Brain microvascular endothelial cell (primary cell): ENCODE results near the gene CALML3.

Experiments
- DNase-seq: peaks from one replicate; pipeline ENCODE4 v3.0.0-alpha.2; 2020
- H3K27ac ChIP-seq: fragments of 250-450 bp; sonication (Bioruptor Pico); 2 replicates; pipeline ENCODE4 v1.5.1; 2020; ENCODE audit warnings: mild to moderate bottlenecking, moderate library complexity
- H3K27me3 ChIP-seq: fragments of 250-450 bp; sonication (Bioruptor Pico); replicated peaks from 2 replicates; pipeline ENCODE4 v1.5.1; 2020; ENCODE audit warnings: mild to moderate bottlenecking
- H3K36me3 ChIP-seq: fragments of 250-450 bp; sonication (Bioruptor Pico); replicated peaks from 2 replicates; pipeline ENCODE4 v1.5.1; 2020; ENCODE audit warnings: mild to moderate bottlenecking
- H3K4me3 ChIP-seq: 2 replicates; pipeline ENCODE4 v1.5.1; 2011; ENCODE audit warnings: low read depth, mild to moderate bottlenecking, control low read depth, low read length, moderate library complexity
- in situ Hi-C: cut with HindIII; loops from 2 replicates; pipeline ENCODE4 v1.10.0; 2017; ENCODE audit warnings: low sequenced_read_pairs, low pct_ligation_motif_present
- TF ChIP-seq, protein P1 (sequence below): IDR thresholded peaks from 2 replicates; pipeline ENCODE4 v1.5.1; 2011; ENCODE audit warnings: low read depth, mild to moderate bottlenecking, moderate library complexity, low read length, control low read depth, inconsistent platforms; ENCODE audit errors: missing control alignments

CALML3 gene

DNA sequence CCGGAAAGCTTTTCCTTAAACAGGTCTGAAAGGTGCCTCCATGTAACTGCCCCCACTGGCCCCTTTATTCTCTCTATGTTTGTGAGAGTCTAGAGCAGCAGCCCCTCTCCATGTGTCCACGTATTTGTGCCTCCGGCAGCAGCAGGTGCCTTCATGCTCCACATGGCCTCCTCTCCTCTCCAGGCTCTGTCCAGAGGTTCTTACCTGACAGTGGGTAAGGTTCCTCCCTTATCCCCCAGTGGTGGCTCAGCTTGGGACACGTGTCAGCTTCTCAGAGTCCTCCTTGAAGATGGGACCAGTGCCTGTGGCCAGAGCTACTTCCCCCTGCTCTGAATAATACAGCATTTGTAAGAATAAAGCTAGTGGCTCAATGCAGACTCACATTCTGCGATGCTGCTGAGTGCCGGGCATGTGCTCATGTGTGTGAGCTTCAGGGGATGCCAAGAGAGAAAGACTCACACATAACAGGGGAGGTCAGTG, 7.9 kb downstream of the CALML3 start:
- in situ Hi-C loops, result no loop called here
- DNase-seq, result no peak
- H3K27ac ChIP-seq, result no peak overlapping the region
- no peaks in the 10 kb centered on the region for H3K27me3 ChIP-seq
- H3K4me3 ChIP-seq, result no peak overlapping the region
- TF ChIP-seq, protein P1, sequence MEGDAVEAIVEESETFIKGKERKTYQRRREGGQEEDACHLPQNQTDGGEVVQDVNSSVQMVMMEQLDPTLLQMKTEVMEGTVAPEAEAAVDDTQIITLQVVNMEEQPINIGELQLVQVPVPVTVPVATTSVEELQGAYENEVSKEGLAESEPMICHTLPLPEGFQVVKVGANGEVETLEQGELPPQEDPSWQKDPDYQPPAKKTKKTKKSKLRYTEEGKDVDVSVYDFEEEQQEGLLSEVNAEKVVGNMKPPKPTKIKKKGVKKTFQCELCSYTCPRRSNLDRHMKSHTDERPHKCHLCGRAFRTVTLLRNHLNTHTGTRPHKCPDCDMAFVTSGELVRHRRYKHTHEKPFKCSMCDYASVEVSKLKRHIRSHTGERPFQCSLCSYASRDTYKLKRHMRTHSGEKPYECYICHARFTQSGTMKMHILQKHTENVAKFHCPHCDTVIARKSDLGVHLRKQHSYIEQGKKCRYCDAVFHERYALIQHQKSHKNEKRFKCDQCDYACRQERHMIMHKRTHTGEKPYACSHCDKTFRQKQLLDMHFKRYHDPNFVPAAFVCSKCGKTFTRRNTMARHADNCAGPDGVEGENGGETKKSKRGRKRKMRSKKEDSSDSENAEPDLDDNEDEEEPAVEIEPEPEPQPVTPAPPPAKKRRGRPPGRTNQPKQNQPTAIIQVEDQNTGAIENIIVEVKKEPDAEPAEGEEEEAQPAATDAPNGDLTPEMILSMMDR, result no peak
- no peaks in the 10 kb centered on the region for H3K36me3 ChIP-seq

DNA sequence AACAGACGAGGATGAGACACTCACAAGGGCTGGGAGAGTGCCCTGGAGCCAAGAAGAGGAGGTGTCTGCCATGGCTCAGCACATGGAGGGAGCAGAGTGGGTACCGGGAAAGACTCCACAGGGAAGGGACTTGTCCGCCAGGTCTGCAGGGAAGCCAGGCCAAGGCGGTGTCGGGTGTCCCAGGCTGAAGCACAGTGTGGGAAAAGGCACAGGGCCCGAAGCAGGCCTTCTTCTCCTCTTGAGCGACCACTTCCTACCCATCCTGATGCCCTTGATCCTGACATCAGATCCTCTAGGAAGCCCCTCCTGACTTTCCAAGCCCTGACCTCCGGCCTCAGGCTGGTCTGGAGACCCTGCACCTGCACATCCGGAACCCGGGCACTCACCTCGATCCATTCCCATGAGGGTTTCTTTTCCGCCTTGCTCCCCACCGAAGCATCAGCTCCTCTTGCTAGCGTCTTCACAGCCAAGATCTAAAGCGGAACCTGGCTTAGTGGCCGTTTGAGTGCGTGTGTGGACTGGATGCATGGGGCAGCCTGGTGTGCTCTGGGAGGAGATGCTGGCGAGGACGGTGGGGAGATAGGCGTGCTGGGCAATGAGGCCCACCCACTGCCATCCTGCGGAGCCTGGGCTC, 8.5 kb downstream of the CALML3 start:
- Histone ChIP-seq H3K36me3 (no peaks in the 10 kb centered on the region), H3K27ac (no peak overlapping the region), H3K27me3 (no peaks in the 10 kb centered on the region), H3K4me3 (no peak overlapping the region)
- TF ChIP-seq, protein P1, result no peak
- in situ Hi-C loops, result no loop called here
- DNase-seq, result no peak

DNA sequence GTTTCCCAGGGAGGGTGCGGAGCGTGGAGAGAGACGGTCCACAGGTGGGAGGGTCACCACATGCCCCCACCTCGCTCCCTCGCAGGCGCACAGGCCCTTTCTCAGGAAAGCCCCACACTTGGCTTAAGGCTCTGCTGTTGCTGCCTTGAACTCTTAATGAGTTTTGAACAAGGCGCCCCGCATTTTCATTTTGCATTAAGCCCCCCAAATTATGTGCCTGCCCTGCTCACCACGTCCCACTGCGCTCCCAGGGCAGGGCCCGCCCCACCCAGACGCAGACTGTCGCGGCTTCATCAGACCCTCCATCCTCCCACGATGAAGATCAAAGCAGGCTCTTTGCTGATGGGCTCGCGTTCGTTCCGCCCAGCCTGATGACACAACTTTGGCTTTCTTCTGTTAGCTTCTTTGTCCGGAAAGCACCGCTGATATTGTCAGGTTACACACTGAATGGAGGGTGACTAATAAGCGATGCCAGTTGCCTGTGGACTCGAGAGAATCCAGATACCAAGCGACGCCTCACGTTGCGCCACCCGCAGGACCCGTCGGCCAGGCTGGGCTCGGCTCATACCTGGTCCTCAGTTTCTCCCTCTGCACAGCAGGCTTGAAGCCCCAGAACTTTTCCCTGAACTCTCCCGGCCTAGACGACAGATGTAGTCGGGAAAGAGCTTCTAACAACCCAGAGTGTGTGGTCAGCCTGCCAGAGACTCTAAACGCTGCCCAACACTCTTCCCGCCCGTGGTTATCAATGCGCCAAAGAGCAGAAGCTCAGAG, 9.5 kb downstream of the CALML3 start:
- TF ChIP-seq, protein P1, result no peak
- Histone ChIP-seq H3K36me3 (no peaks in the 10 kb centered on the region), H3K4me3 (no peak overlapping the region), H3K27me3 (no peaks in the 10 kb centered on the region), H3K27ac (no peak overlapping the region)
- DNase-seq, result no peak
- in situ Hi-C loops, result no loop called here

DNA sequence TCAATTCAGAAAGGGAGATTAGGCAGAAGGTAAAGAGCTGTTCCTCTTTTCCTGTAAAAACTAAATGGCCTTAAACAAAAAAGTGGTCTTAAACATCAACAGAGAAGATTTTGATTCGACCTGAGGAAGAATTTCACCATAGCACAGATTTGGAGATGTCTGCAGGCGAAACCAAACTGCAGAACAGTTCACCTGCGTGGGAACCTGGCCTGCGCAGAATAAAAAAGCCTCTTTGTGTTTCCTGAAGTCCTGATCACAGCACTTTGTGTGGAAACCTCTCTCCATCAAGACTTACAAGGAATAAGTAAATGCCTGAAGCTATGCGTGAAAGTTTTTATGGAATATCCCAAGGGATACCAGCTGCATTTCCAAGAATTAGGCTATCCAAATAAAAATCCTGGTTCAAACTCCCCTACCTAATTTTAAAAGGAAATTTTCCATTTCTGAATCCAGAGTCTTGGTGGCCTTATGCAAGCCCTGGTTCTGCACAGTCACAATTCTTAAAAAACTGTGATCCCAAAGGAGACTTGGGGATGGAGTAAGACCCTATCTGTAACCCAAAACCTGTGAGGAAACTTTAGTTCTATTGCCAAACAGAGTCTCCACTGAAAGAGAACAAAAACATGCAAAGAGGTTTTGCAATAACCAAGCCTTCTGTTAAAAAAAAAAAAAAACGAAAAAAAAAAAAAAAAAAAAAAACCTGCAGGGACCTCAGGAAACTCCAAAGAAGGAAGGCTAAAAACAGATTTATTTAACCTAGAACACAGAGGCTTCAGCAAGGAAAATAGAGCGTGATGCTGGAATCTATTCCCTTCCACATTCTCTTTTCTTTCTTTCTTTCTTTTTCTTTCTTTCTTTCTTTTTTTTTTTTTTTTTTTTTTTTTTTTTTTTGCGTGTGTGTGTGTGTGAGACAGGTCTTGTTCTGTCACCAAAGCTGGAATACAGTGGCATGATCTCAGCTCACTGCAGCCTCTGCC, 10.4 kb downstream of the CALML3 start:
- Histone ChIP-seq H3K27ac (no peak overlapping the region), H3K4me3 (no peak overlapping the region), H3K27me3 (no peaks in the 10 kb centered on the region), H3K36me3 (no peaks in the 10 kb centered on the region)
- no peak for DNase-seq
- in situ Hi-C loops, result no loop called here
- TF ChIP-seq, protein P1, result no peak

DNA sequence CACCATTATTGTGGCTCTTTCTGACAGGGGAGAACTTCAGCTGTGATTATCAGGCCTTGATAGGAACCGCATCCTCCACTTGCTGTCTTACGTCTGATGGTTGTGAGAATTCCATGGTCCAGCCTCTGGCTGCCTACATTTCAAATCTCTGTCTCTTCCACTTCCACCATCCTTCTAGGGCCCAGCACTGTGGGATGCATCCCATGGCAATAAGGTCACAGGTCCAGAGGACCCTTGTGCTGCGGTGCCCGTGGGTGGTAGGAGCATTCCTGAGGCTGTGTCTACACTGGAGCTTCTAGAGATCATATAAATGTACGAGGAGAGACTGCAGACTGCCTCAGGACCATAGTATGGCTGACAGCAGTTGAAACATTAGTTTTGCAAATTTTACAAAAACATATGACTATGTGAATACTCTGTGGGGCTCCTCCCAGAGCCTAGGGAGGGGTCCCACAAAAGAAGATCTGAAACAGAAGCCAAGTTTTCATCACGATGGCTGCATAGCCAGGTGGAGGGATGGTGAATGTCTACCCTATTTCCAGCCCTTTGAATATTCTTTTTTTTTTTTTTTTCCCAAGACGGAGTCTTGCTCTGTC, 11.8 kb downstream of the CALML3 start:
- no peaks in the 10 kb centered on the region for H3K36me3 ChIP-seq
- H3K27me3 ChIP-seq, result no peaks in the 10 kb centered on the region
- H3K27ac ChIP-seq, result no peak overlapping the region
- in situ Hi-C loops, result no loop called here
- H3K4me3 ChIP-seq, result no peak overlapping the region
- TF ChIP-seq, protein P1, result no peak
- no peak for DNase-seq
